ENCODE data around the gene DRAM2.

DRAM2 gene

GRCh38 chr1:111147948-111148347, 8.1 kb upstream of the DRAM2 start:
- H3K27ac ChIP-seq: no peak overlapping the region
- ChIA-PET POLR2A (ENCODE audit: low non-redundant PET) (no interaction called here), CTCF (no interaction called here)
- no peak for DNase-seq (ENCODE audit: low spot score)
- TF ChIP-seq CTCF (conservative IDR thresholded peaks at IDR 0.05; ENCODE audit: low read depth): no peak

- ChIA-PET CTCF (no interaction called here), POLR2A (ENCODE audit: low non-redundant PET) (no interaction called here)
- no peak for DNase-seq (ENCODE audit: low spot score)
- no peak overlapping the region for H3K27ac ChIP-seq
- no peak for TF ChIP-seq CTCF (conservative IDR thresholded peaks at IDR 0.05; ENCODE audit: low read depth)
These were observed 6.3 kb upstream of the DRAM2 start for GRCh38 chr1:111145963-111146768.

- POLR2A ChIA-PET (ENCODE audit: low non-redundant PET): no interaction called here
- CTCF ChIA-PET: no interaction called here
- no peak for DNase-seq (ENCODE audit: low spot score)
- TF ChIP-seq CTCF (conservative IDR thresholded peaks at IDR 0.05; ENCODE audit: low read depth): no peak
- H3K27ac ChIP-seq: no peak overlapping the region
These were observed 5.6 kb upstream of the DRAM2 start for GRCh38 chr1:111145542-111145941.

GRCh38 chr1:111142356-111142975, 2.6 kb upstream of the DRAM2 start:
- H3K27ac ChIP-seq: no peak overlapping the region
- ChIA-PET CTCF (no interaction called here), POLR2A (ENCODE audit: low non-redundant PET) (no interaction called here)
- TF ChIP-seq CTCF (conservative IDR thresholded peaks at IDR 0.05; ENCODE audit: low read depth): no peak
- DNase-seq (ENCODE audit: low spot score): no peak

DNA sequence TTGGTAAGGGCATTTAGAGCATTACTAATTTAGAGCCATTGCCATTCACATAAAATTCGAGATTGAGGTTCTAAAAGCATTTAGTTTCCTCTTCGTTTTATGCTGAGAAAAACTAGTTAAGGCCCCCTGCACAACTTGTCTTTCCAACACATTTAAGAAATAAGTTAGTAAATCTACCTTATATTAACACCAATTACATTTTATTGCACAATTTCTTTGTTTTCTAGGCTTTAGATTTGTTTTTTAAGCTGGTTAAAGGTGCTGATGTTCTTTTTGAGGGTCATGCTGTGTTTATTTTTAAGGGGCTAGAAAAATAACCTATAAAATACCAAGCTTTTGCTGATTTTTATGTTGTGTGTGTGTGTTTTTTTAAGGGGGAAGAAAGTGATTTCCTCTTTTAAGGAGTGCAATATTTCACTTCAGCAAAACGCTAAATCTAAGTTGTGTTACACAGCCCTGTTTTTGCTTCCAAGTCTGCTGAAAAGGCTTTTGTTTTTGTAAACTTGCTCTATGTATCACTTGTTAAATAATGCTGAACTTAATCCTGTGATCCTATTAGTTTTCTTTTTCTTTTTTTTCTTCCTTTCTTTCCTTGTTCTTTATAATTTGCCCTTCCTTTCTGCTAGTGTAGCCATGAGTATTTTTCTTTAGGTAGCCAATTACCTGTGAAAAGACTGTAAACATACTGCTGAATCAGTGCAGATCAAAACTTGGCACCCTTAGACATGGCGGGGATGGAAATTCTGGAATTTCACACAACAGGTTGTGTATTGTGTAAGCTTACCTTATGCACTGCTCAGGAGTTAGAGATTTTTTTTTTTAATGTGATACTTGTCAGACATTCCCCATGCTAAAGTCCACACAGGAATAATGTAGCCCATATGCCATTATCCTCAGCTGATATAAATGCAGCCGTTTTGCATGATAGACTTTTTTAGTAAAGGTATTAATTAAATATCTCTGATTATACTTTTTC, 1.6 kb upstream of the DRAM2 start:
- POLR2A ChIA-PET (ENCODE audit: low non-redundant PET): interaction anchor here (0.9 kb wide), 1 partner anchor 16 kb away, joined by 3 read pairs; no protein-coding TSS in a partner anchor

More for the DNA sequence above, 1.6 kb upstream of the DRAM2 start:
- TF ChIP-seq CTCF (conservative IDR thresholded peaks at IDR 0.05; ENCODE audit: low read depth): no peak
- no peak overlapping the region for H3K27ac ChIP-seq
- DNase-seq (ENCODE audit: low spot score): no peak
- CTCF ChIA-PET: no interaction called here
